ENCODE data around the gene RAPGEF6. TPM values are rescaled to one million over a fixed set of nuclear protein-coding genes. Genes with fewer than 3 reads are reported as not detected.

The RAPGEF6 gene
- total RNA-seq, 1 donor from 2014 or later, result 18.9 TPM

GRCh38 chr5:131396015-131396414 is 239.0 kb downstream of the RAPGEF6 start:
- H3K27ac Mint-ChIP-seq (ENCODE audit: unreplicated experiment), result no peak overlapping the region
- no peaks in the 10 kb centered on the region for H3K27me3 Mint-ChIP-seq (ENCODE audit: unreplicated experiment)
- H3K9me3 Mint-ChIP-seq (ENCODE audit: unreplicated experiment), result peaks cover 4% of the 10 kb centered on the region
- no peak for TF ChIP-seq CTCF (IDR thresholded peaks at IDR 0.05)
- no peak overlapping the region for H3K4me3 Mint-ChIP-seq (ENCODE audit: unreplicated experiment)
- H3K4me1 Mint-ChIP-seq (ENCODE audit: unreplicated experiment), result peaks cover 14% of the 10 kb centered on the region
- no peak for DNase-seq (ENCODE audit: extremely low spot score, unreplicated experiment)
- H3K36me3 Mint-ChIP-seq (ENCODE audit: unreplicated experiment), result peaks cover 65% of the 10 kb centered on the region

DNA sequence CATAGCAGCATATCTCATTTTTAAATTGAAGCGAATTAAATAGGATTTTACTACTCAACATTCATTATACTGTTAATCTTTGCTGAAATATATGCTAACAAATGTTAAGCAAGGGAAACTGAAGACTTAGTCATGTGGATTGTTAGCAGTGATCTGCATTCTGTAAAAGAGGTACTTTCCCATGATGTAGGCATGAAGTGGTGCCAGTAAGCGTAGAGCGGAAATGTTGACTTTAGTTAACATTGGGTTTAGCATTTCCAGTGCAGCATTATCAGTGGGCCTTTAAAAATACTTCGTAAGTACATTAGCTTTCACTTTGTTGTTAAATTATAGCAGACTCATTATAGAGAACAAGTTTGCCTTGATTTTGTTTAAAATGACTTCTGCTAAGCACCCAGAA is 240.9 kb downstream of the RAPGEF6 start:
- H3K36me3 Mint-ChIP-seq (ENCODE audit: unreplicated experiment), result peaks cover 59% of the 10 kb centered on the region
- H3K9me3 Mint-ChIP-seq (ENCODE audit: unreplicated experiment), result no peaks in the 10 kb centered on the region
- H3K4me1 Mint-ChIP-seq (ENCODE audit: unreplicated experiment), result peaks cover 14% of the 10 kb centered on the region
- no peaks in the 10 kb centered on the region for H3K27me3 Mint-ChIP-seq (ENCODE audit: unreplicated experiment)
- no peak overlapping the region for H3K27ac Mint-ChIP-seq (ENCODE audit: unreplicated experiment)
- no peak for TF ChIP-seq CTCF (IDR thresholded peaks at IDR 0.05)
- DNase-seq (ENCODE audit: extremely low spot score, unreplicated experiment), result no peak
- no peak overlapping the region for H3K4me3 Mint-ChIP-seq (ENCODE audit: unreplicated experiment)

DNA sequence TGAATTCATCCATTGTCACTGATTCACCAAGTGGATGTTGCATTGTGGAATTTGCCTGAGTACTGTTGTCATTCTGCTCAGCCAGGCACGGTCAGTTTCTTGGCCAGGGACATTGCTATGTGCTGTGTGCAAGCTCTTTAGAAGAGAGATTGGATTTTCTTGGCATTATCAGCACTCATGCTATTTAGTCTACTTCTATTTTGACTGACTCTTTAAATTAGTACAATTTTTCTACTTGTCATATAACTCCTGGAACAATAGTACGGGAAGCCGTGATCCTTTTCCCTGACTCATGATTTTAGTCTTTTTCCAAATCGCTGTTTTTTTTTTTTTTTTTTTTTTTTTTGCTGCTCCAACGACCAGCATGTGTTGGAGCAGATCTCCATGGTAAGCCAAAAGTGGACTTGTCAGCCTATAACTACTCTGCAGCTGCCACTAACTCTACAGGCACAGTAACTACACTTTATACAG is 241.5 kb downstream of the RAPGEF6 start:
- TF ChIP-seq CTCF (IDR thresholded peaks at IDR 0.05), result no peak
- DNase-seq (ENCODE audit: extremely low spot score, unreplicated experiment), result no peak
- Mint-ChIP-seq H3K27ac (ENCODE audit: unreplicated experiment) (peak overlapping the region; percentile 57), H3K4me3 (ENCODE audit: unreplicated experiment) (no peak overlapping the region), H3K4me1 (ENCODE audit: unreplicated experiment) (peaks cover 14% of the 10 kb centered on the region), H3K9me3 (ENCODE audit: unreplicated experiment) (no peaks in the 10 kb centered on the region), H3K27me3 (ENCODE audit: unreplicated experiment) (no peaks in the 10 kb centered on the region), H3K36me3 (ENCODE audit: unreplicated experiment) (peaks cover 53% of the 10 kb centered on the region)

DNA sequence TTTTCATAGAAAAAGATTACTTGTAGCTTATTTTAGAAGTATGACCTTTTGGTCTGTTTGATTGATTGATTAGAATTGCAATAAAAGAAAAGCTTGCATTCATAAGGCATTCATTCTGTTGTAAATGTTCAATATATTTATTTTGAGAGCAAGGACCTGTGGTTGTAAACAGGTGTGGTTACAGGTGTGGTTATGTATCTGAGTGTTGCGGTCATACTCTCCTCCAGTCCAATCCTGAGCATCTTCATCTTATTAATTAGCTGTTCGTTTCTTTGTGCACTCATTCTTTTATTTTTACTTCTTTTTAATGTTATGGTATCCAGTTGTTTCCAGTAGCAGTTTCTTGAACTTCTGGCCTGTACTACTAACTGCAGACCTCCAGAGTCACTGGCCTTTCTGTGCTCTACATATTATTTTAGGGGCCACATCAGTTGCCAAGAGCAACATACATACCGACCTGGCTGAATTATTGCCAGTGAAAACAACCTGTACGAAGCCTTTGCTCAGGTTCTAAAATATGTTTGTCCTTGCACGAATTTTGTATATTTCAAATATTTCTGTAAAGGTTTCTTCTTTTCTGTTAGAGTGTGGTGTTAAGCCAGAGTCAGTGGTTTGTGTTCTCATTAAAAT is 242.4 kb downstream of the RAPGEF6 start:
- Mint-ChIP-seq H3K4me1 (ENCODE audit: unreplicated experiment) (peaks cover 14% of the 10 kb centered on the region), H3K4me3 (ENCODE audit: unreplicated experiment) (no peak overlapping the region), H3K36me3 (ENCODE audit: unreplicated experiment) (peaks cover 47% of the 10 kb centered on the region), H3K9me3 (ENCODE audit: unreplicated experiment) (no peaks in the 10 kb centered on the region), H3K27me3 (ENCODE audit: unreplicated experiment) (no peaks in the 10 kb centered on the region), H3K27ac (ENCODE audit: unreplicated experiment) (no peak overlapping the region)
- DNase-seq (ENCODE audit: extremely low spot score, unreplicated experiment), result no peak
- no peak for TF ChIP-seq CTCF (IDR thresholded peaks at IDR 0.05)

GRCh38 chr5:131389869-131390265 is 245.2 kb downstream of the RAPGEF6 start:
- Mint-ChIP-seq H3K27me3 (ENCODE audit: unreplicated experiment) (no peaks in the 10 kb centered on the region), H3K4me1 (ENCODE audit: unreplicated experiment) (peaks cover 22% of the 10 kb centered on the region), H3K36me3 (ENCODE audit: unreplicated experiment) (peaks cover 33% of the 10 kb centered on the region), H3K4me3 (ENCODE audit: unreplicated experiment) (no peak overlapping the region), H3K27ac (ENCODE audit: unreplicated experiment) (no peak overlapping the region), H3K9me3 (ENCODE audit: unreplicated experiment) (no peaks in the 10 kb centered on the region)
- no peak for DNase-seq (ENCODE audit: extremely low spot score, unreplicated experiment)
- no peak for TF ChIP-seq CTCF (IDR thresholded peaks at IDR 0.05)

Data from osteocyte (in vitro differentiated cells).